Panc1 (cell line): Measurements from ENCODE around the gene KRT10.

ENCODE experiments used
- POLR2AphosphoS5 ChIP-seq: IDR thresholded peaks from 2 replicates; pipeline ENCODE4 v1.6.1; 2012; ENCODE audit warnings: mild to moderate bottlenecking, low read depth, low read length, moderate library complexity
- REST ChIP-seq, 2 experiments: IDR thresholded peaks; 2 replicates each; pipeline ENCODE4 v1.6.1; 2011 to 2012; ENCODE audit warnings: low read depth in 2 of 2, control low read depth in 1 of 2, low read length in 1 of 2, mild to moderate bottlenecking in 1 of 2, moderate library complexity in 1 of 2; ENCODE audit not compliant: insufficient read depth in 1 of 2
- TCF7L2 ChIP-seq: IDR thresholded peaks from 2 replicates; pipeline ENCODE4 v1.6.1; 2011; ENCODE audit warnings: mild to moderate bottlenecking, low read depth, low read length, inconsistent platforms
- TF ChIP-seq, protein P1 (sequence below): fragments of 450-650 bp; IDR thresholded peaks from 2 replicates; pipeline ENCODE4 v1.5.1; 2017; ENCODE audit warnings: mild to moderate bottlenecking

- TF ChIP-seq POLR2AphosphoS5 (no peak), REST (IDR thresholded peaks at IDR 0.05; ENCODE audit: insufficient read depth in 1 of 2, low read depth in 2 of 2, low read length in 1 of 2) (no peak), TCF7L2 (no peak)
- TF ChIP-seq, protein P1, sequence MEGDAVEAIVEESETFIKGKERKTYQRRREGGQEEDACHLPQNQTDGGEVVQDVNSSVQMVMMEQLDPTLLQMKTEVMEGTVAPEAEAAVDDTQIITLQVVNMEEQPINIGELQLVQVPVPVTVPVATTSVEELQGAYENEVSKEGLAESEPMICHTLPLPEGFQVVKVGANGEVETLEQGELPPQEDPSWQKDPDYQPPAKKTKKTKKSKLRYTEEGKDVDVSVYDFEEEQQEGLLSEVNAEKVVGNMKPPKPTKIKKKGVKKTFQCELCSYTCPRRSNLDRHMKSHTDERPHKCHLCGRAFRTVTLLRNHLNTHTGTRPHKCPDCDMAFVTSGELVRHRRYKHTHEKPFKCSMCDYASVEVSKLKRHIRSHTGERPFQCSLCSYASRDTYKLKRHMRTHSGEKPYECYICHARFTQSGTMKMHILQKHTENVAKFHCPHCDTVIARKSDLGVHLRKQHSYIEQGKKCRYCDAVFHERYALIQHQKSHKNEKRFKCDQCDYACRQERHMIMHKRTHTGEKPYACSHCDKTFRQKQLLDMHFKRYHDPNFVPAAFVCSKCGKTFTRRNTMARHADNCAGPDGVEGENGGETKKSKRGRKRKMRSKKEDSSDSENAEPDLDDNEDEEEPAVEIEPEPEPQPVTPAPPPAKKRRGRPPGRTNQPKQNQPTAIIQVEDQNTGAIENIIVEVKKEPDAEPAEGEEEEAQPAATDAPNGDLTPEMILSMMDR = no peak
These were observed 8.6 kb downstream of the KRT10 start for GRCh38 chr17:40813804-40814203.
